GM23338 (cell line): ENCODE data around the gene TOM1L2. TPM values are rescaled to one million over a fixed set of nuclear protein-coding genes. Genes with fewer than 3 reads are reported as not detected.

Experiments
- ATAC-seq: fragments of 200-7000 bp; cut with Tn5 transposase; 3 replicates; pipeline ENCODE4 v1.9.1; 2020
- DNase-seq: peaks from one replicate; pipeline ENCODE4 v3.0.0-alpha.2; 2015; ENCODE audit warnings: low spot score
- H2AFZ ChIP-seq: fragments of 200-600 bp; sonication (generic); 2 replicates; pipeline ENCODE4 v1.8.0; 2016; ENCODE audit warnings: antibody characterized with exemption, mild to moderate bottlenecking, moderate library complexity
- H3F3A ChIP-seq: fragments of 200-600 bp; sonication (generic); replicated peaks from 2 replicates; pipeline ENCODE4 v1.8.0; 2017; ENCODE audit warnings: antibody characterized with exemption, mixed run types, low read depth
- H3K27ac ChIP-seq: fragments of 200-600 bp; sonication (generic); 2 replicates; pipeline ENCODE4 v1.6.1; 2016; ENCODE audit warnings: low read depth
- H3K27me3 ChIP-seq: fragments of 200-600 bp; sonication (generic); 2 replicates; pipeline ENCODE4 v1.8.0; 2016; ENCODE audit warnings: mild to moderate bottlenecking, mixed run types, moderate library complexity; ENCODE audit not compliant: insufficient read depth
- H3K36me3 ChIP-seq: fragments of 200-600 bp; sonication (generic); 2 replicates; pipeline ENCODE4 v1.8.0; 2016; ENCODE audit warnings: mild to moderate bottlenecking; ENCODE audit not compliant: insufficient read depth
- H3K4me1 ChIP-seq: fragments of 200-600 bp; sonication (generic); 2 replicates; pipeline ENCODE4 v1.8.0; 2016; ENCODE audit warnings: mild to moderate bottlenecking, moderate library complexity; ENCODE audit not compliant: insufficient read depth
- H3K4me2 ChIP-seq: fragments of 200-600 bp; sonication (generic); 2 replicates; pipeline ENCODE4 v1.7.1; 2017; ENCODE audit warnings: mixed run types
- H3K4me3 ChIP-seq: fragments of 200-600 bp; sonication (generic); 2 replicates; pipeline ENCODE4 v1.6.1; 2016; ENCODE audit warnings: mixed run types
- H3K79me2 ChIP-seq: fragments of 200-600 bp; sonication (generic); replicated peaks from 2 replicates; pipeline ENCODE4 v1.8.0; 2017; ENCODE audit warnings: mild to moderate bottlenecking; ENCODE audit not compliant: insufficient read depth
- H3K9me2 ChIP-seq: fragments of 200-600 bp; sonication (generic); 2 replicates; pipeline ENCODE4 v1.8.0; 2017; ENCODE audit not compliant: insufficient read depth
- H4K20me1 ChIP-seq: fragments of 200-600 bp; sonication (generic); replicated peaks from 2 replicates; pipeline ENCODE4 v1.8.0; 2017; ENCODE audit warnings: mild to moderate bottlenecking; ENCODE audit not compliant: insufficient read depth
- H3K27ac Mint-ChIP-seq: 2 replicates; pipeline ENCODE4 v1.8.0; 2020; ENCODE audit warnings: inconsistent platforms, mild to moderate bottlenecking, moderate library complexity, mixed read lengths
- H3K27me3 Mint-ChIP-seq: 3 replicates; pipeline ENCODE4 v1.8.0; 2022; ENCODE audit warnings: low read depth, mild to moderate bottlenecking, moderate library complexity, mixed read lengths, inconsistent platforms; ENCODE audit not compliant: insufficient read depth, poor library complexity
- H3K36me3 Mint-ChIP-seq: 3 replicates; pipeline ENCODE4 v1.8.0; 2021; ENCODE audit warnings: low read depth, mild to moderate bottlenecking, inconsistent platforms, moderate library complexity, mixed read lengths
- H3K4me1 Mint-ChIP-seq: 3 replicates; pipeline ENCODE4 v1.8.0; 2020; ENCODE audit warnings: mild to moderate bottlenecking, inconsistent platforms, mixed read lengths
- H3K4me3 Mint-ChIP-seq: 3 replicates; pipeline ENCODE4 v1.8.0; 2021; ENCODE audit warnings: moderate library complexity, mild to moderate bottlenecking, inconsistent platforms, mixed read lengths
- H3K9me3 Mint-ChIP-seq: 3 replicates; pipeline ENCODE4 v1.8.0; 2020; ENCODE audit warnings: moderate library complexity, mild to moderate bottlenecking, inconsistent platforms, mixed read lengths
- CREB1 ChIP-seq: fragments of 250-450 bp; sonication (Bioruptor Pico); IDR thresholded peaks from 2 replicates; pipeline ENCODE4 v1.5.0; 2020; ENCODE audit warnings: low read depth, mild to moderate bottlenecking, moderate library complexity
- EZH2 ChIP-seq: fragments of 200-600 bp; sonication (generic); IDR thresholded peaks from one replicate; pipeline ENCODE4 v1.8.0; 2017; ENCODE audit warnings: antibody characterized with exemption, mild to moderate bottlenecking, low read depth; ENCODE audit not compliant: unreplicated experiment
- EZH2phosphoT487 ChIP-seq: fragments of 200-600 bp; sonication (generic); IDR thresholded peaks from one replicate; pipeline ENCODE4 v1.8.1; 2018; ENCODE audit warnings: antibody characterized with exemption; ENCODE audit not compliant: unreplicated experiment
- JUNB ChIP-seq: IDR thresholded peaks from one replicate; pipeline ENCODE4 v1.6.1; 2016; ENCODE audit warnings: antibody characterized with exemption; ENCODE audit not compliant: unreplicated experiment
- NANOG ChIP-seq: IDR thresholded peaks from 2 replicates; pipeline ENCODE4 v1.6.1; 2016; ENCODE audit warnings: antibody characterized with exemption, borderline replicate concordance
- POLR2AphosphoS5 ChIP-seq: IDR thresholded peaks from 2 replicates; pipeline ENCODE4 v1.6.1; 2016; ENCODE audit warnings: antibody characterized with exemption, low read depth
- STAT1 ChIP-seq: IDR thresholded peaks from one replicate; pipeline ENCODE4 v1.6.1; 2016; ENCODE audit warnings: antibody characterized with exemption; ENCODE audit not compliant: unreplicated experiment
- ZNF114 ChIP-seq: fragments of 250-450 bp; sonication (Bioruptor Pico); IDR thresholded peaks from 2 replicates; pipeline ENCODE4 v1.5.0; 2020; ENCODE audit warnings: mild to moderate bottlenecking, moderate library complexity
- ZNF331 ChIP-seq: fragments of 250-450 bp; sonication (Bioruptor Pico); IDR thresholded peaks from 2 replicates; pipeline ENCODE4 v1.5.0; 2020; ENCODE audit warnings: low read depth, mild to moderate bottlenecking, moderate library complexity
- polyA plus RNA-seq: library from polyadenylated mRNA; unstranded; fragments of >200 nt; fragmentation: Nextera tagmentation; extraction: Ambion mirVana; gene quantifications from 2 replicates; pipeline ENCODE4 v1.2.1, GENCODE V29; 2016
- total RNA-seq: library from RNA; depleted of rRNA; stranded (reverse); fragments of >200 nt; shearing (Covaris generic); gene quantifications from 2 replicates; pipeline ENCODE4 v1.2.3, GENCODE V29; 2014
- TF ChIP-seq, protein P1 (sequence below): fragments of 250-450 bp; sonication (Bioruptor Pico); IDR thresholded peaks from 2 replicates; pipeline ENCODE4 v1.5.0; 2020; ENCODE audit warnings: mild to moderate bottlenecking, moderate library complexity
- TF ChIP-seq, protein P2 (sequence below), 2 experiments: fragments of 200-600 bp in 1 of 2; sonication (generic) in 1 of 2; conservative IDR thresholded peaks; 2 replicates each; pipeline versions ENCODE4 v1.5.1 to v1.6.1; 2016 to 2017; ENCODE audit warnings: antibody characterized with exemption in 2 of 2, low read depth in 2 of 2, mild to moderate bottlenecking in 2 of 2, moderate library complexity in 1 of 2
- TF ChIP-seq, protein P3 (sequence below): IDR thresholded peaks from one replicate; pipeline ENCODE4 v1.6.1; 2018; ENCODE audit warnings: antibody characterized with exemption; ENCODE audit not compliant: unreplicated experiment
- TF ChIP-seq, protein P4 (sequence below): IDR thresholded peaks from 2 replicates; pipeline ENCODE4 v1.6.1; 2016; ENCODE audit warnings: antibody characterized with exemption

The TOM1L2 gene
- total and polyA plus RNA-seq, 2 experiments from 2014 or later: 3.3 TPM

DNA sequence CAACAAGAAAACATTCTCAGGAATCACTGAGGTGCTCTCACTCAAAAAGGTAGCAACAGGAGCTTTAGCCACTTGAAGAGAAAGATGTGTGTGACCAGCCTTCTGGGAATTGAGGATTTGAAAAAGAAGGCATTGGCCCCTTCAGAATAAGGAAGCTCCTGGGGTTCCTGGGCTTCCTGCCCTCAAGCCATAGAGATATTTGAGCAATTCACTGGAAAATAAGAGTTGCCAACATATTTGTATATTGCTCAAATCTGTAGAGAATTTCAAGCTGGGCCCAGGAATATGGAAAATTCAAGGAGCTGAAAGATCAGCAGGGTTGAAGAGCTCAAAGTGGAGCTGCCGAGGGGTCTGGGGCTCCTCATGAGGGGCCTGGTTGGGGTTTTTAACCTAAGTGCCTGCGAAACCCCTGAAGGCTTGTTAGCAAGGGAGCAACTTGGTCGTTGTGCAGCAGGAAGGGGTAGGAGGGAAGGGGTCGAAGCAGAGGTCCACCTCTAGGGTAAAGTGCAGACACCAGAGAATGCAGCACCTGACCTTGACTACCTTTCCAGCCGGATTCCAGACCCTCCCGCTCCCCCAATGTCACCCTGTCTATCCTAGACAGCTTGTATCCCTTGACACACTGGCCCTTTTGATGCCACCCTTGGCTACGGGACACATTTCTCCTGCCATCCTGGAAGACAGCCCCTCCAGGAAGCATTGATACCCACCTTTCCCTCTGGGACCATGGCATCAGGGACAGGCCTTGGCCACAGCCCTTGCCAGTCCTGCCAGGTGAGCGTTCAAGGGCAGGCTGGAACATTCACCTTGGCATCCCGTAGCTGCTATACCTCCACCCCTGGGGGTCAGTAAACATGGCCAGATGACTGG lies 67.8 kb downstream of the TOM1L2 start:
- ATAC-seq (no peak), DNase-seq (no peak)
- Histone ChIP-seq H3F3A (no peaks in the 10 kb centered on the region), H3K4me3 (no peak overlapping the region), H3K9me2 (no peaks in the 10 kb centered on the region), H3K27ac (no peak overlapping the region), H4K20me1 (no peaks in the 10 kb centered on the region), H3K79me2 (no peaks in the 10 kb centered on the region), H3K4me2 (no peak overlapping the region), H3K4me1 (no peaks in the 10 kb centered on the region; the same call in 1 of the 2 replicates), H2AFZ (no peak overlapping the region), H3K27me3 (no peaks in the 10 kb centered on the region), H3K36me3 (no peaks in the 10 kb centered on the region)
- Mint-ChIP-seq H3K4me3 (no peak overlapping the region), H3K27me3 (peaks cover 4% of the 10 kb centered on the region), H3K27ac (no peak overlapping the region), H3K36me3 (no peaks in the 10 kb centered on the region), H3K4me1 (peaks cover 19% of the 10 kb centered on the region), H3K9me3 (no peaks in the 10 kb centered on the region)
- TF ChIP-seq POLR2AphosphoS5: no peak
- TF ChIP-seq CREB1 (CRISPR knock-in tag): no peak
- no peak for TF ChIP-seq EZH2phosphoT487
- TF ChIP-seq, protein P1, sequence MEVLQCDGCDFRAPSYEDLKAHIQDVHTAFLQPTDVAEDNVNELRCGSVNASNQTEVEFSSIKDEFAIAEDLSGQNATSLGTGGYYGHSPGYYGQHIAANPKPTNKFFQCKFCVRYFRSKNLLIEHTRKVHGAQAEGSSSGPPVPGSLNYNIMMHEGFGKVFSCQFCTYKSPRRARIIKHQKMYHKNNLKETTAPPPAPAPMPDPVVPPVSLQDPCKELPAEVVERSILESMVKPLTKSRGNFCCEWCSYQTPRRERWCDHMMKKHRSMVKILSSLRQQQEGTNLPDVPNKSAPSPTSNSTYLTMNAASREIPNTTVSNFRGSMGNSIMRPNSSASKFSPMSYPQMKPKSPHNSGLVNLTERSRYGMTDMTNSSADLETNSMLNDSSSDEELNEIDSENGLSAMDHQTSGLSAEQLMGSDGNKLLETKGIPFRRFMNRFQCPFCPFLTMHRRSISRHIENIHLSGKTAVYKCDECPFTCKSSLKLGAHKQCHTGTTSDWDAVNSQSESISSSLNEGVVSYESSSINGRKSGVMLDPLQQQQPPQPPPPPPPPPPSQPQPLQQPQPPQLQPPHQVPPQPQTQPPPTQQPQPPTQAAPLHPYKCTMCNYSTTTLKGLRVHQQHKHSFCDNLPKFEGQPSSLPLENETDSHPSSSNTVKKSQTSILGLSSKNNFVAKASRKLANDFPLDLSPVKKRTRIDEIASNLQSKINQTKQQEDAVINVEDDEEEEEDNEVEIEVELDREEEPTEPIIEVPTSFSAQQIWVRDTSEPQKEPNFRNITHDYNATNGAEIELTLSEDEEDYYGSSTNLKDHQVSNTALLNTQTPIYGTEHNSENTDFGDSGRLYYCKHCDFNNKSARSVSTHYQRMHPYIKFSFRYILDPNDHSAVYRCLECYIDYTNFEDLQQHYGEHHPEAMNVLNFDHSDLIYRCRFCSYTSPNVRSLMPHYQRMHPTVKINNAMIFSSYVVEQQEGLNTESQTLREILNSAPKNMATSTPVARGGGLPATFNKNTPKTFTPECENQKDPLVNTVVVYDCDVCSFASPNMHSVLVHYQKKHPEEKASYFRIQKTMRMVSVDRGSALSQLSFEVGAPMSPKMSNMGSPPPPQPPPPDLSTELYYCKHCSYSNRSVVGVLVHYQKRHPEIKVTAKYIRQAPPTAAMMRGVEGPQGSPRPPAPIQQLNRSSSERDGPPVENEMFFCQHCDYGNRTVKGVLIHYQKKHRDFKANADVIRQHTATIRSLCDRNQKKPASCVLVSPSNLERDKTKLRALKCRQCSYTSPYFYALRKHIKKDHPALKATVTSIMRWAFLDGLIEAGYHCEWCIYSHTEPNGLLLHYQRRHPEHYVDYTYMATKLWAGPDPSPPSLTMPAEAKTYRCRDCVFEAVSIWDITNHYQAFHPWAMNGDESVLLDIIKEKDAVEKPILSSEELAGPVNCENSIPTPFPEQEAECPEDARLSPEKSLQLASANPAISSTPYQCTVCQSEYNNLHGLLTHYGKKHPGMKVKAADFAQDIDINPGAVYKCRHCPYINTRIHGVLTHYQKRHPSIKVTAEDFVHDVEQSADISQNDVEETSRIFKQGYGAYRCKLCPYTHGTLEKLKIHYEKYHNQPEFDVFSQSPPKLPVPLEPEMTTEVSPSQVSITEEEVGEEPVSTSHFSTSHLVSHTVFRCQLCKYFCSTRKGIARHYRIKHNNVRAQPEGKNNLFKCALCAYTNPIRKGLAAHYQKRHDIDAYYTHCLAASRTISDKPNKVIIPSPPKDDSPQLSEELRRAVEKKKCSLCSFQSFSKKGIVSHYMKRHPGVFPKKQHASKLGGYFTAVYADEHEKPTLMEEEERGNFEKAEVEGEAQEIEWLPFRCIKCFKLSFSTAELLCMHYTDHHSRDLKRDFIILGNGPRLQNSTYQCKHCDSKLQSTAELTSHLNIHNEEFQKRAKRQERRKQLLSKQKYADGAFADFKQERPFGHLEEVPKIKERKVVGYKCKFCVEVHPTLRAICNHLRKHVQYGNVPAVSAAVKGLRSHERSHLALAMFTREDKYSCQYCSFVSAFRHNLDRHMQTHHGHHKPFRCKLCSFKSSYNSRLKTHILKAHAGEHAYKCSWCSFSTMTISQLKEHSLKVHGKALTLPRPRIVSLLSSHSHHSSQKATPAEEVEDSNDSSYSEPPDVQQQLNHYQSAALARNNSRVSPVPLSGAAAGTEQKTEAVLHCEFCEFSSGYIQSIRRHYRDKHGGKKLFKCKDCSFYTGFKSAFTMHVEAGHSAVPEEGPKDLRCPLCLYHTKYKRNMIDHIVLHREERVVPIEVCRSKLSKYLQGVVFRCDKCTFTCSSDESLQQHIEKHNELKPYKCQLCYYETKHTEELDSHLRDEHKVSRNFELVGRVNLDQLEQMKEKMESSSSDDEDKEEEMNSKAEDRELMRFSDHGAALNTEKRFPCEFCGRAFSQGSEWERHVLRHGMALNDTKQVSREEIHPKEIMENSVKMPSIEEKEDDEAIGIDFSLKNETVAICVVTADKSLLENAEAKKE (CRISPR knock-in tag): no peak
- no peak for TF ChIP-seq STAT1
- TF ChIP-seq ZNF331 (CRISPR knock-in tag): no peak
- TF ChIP-seq, protein P2, sequence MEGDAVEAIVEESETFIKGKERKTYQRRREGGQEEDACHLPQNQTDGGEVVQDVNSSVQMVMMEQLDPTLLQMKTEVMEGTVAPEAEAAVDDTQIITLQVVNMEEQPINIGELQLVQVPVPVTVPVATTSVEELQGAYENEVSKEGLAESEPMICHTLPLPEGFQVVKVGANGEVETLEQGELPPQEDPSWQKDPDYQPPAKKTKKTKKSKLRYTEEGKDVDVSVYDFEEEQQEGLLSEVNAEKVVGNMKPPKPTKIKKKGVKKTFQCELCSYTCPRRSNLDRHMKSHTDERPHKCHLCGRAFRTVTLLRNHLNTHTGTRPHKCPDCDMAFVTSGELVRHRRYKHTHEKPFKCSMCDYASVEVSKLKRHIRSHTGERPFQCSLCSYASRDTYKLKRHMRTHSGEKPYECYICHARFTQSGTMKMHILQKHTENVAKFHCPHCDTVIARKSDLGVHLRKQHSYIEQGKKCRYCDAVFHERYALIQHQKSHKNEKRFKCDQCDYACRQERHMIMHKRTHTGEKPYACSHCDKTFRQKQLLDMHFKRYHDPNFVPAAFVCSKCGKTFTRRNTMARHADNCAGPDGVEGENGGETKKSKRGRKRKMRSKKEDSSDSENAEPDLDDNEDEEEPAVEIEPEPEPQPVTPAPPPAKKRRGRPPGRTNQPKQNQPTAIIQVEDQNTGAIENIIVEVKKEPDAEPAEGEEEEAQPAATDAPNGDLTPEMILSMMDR (conservative IDR thresholded peaks at IDR 0.05; ENCODE audit: low read depth in 2 of 2): no peak
- no peak for TF ChIP-seq NANOG
- TF ChIP-seq ZNF114 (CRISPR knock-in tag): no peak
- no peak for TF ChIP-seq JUNB
- no peak for TF ChIP-seq EZH2
- TF ChIP-seq, protein P3, sequence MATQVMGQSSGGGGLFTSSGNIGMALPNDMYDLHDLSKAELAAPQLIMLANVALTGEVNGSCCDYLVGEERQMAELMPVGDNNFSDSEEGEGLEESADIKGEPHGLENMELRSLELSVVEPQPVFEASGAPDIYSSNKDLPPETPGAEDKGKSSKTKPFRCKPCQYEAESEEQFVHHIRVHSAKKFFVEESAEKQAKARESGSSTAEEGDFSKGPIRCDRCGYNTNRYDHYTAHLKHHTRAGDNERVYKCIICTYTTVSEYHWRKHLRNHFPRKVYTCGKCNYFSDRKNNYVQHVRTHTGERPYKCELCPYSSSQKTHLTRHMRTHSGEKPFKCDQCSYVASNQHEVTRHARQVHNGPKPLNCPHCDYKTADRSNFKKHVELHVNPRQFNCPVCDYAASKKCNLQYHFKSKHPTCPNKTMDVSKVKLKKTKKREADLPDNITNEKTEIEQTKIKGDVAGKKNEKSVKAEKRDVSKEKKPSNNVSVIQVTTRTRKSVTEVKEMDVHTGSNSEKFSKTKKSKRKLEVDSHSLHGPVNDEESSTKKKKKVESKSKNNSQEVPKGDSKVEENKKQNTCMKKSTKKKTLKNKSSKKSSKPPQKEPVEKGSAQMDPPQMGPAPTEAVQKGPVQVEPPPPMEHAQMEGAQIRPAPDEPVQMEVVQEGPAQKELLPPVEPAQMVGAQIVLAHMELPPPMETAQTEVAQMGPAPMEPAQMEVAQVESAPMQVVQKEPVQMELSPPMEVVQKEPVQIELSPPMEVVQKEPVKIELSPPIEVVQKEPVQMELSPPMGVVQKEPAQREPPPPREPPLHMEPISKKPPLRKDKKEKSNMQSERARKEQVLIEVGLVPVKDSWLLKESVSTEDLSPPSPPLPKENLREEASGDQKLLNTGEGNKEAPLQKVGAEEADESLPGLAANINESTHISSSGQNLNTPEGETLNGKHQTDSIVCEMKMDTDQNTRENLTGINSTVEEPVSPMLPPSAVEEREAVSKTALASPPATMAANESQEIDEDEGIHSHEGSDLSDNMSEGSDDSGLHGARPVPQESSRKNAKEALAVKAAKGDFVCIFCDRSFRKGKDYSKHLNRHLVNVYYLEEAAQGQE: no peak
- TF ChIP-seq, protein P4, sequence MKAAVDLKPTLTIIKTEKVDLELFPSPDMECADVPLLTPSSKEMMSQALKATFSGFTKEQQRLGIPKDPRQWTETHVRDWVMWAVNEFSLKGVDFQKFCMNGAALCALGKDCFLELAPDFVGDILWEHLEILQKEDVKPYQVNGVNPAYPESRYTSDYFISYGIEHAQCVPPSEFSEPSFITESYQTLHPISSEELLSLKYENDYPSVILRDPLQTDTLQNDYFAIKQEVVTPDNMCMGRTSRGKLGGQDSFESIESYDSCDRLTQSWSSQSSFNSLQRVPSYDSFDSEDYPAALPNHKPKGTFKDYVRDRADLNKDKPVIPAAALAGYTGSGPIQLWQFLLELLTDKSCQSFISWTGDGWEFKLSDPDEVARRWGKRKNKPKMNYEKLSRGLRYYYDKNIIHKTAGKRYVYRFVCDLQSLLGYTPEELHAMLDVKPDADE: no peak
